Measurements from ENCODE around the gene OR10A4.

- no peak for TF ChIP-seq CTCF (IDR thresholded peaks at IDR 0.05)
- no peak for TF ChIP-seq POLR2A (IDR thresholded peaks at IDR 0.05)
Observed at GRCh38 chr11:6833356-6833755, 43.1 kb upstream of the OR10A4 start.

All from testis (tissue), 2 donors.